Thyroid gland (tissue), 4 donors: ENCODE measurements around the gene PPP6R1. TPM values are rescaled to one million over a fixed set of nuclear protein-coding genes. Genes with fewer than 3 reads are reported as not detected.

Experiments
- DNase-seq, 2 donors: peaks; one replicate each; pipeline ENCODE4 v3.0.0-alpha.2; 2019
- H3K27ac ChIP-seq, 3 donors: fragments of 200-600 bp; sonication (generic); 1 replicate in 2 of 3; 2 replicates in 1 of 3; pipeline ENCODE4 v1.5.1; 2016 to 2019; ENCODE audit warnings: mild to moderate bottlenecking in 1 of 3, moderate library complexity in 1 of 3
- H3K27me3 ChIP-seq: fragments of 200-600 bp; sonication (generic); one replicate; pipeline ENCODE4 v1.5.1; 2019
- H3K36me3 ChIP-seq, 2 donors: fragments of 200-600 bp; sonication (generic); one replicate each; pipeline ENCODE4 v1.5.1; 2016 to 2019
- H3K4me1 ChIP-seq, 2 donors: fragments of 200-600 bp; sonication (generic); one replicate each; pipeline ENCODE4 v1.5.1; 2017 to 2019
- H3K4me3 ChIP-seq, 3 donors: fragments of 200-600 bp; sonication (generic); replicated peaks in 1 of 3; 1 replicate in 2 of 3; 2 replicates in 1 of 3; pipeline ENCODE4 v1.5.1; 2016; ENCODE audit warnings: mild to moderate bottlenecking in 1 of 3
- H3K9me3 ChIP-seq: fragments of 200-600 bp; sonication (generic); one replicate; pipeline ENCODE4 v1.5.1; 2017
- CTCF ChIP-seq, 6 experiments: fragments of 200-600 bp in 3 of 6; fragments of 450-650 bp in 3 of 6; sonication (generic) in 3 of 6; IDR thresholded peaks; one replicate each; pipeline ENCODE4 v1.5.1; 2016 to 2019; ENCODE audit warnings: antibody characterized with exemption in 6 of 6, mild to moderate bottlenecking in 2 of 6, inconsistent platforms in 1 of 6, moderate library complexity in 1 of 6
- POLR2A ChIP-seq, 2 donors: fragments of 450-650 bp; IDR thresholded peaks; one replicate each; pipeline ENCODE4 v1.6.1; 2017; ENCODE audit warnings: antibody characterized with exemption in 2 of 2, mild to moderate bottlenecking in 2 of 2, moderate library complexity in 1 of 2
- WGBS, 2 donors: methylation state at CpG; one replicate each; pipeline ENCODE4 v1.1.5; 2017; 5-methylcytosine and 5-hydroxymethylcytosine counted together
- intact Hi-C: fragments of 100-400 bp; cut with DNase I; formaldehyde crosslinking; loops from one replicate; pipeline ENCODE4 v1.15.1; 2023
- total RNA-seq, 4 donors: library from RNA; depleted of rRNA; stranded (reverse); fragments of >200 nt; gene quantifications; one replicate each; pipeline ENCODE4 v1.2.3, GENCODE V29; 2016

Gene PPP6R1
- total RNA-seq, 4 donors from 2014 or later: 26.1 to 99.8 (median 54.2) TPM

- peak; percentile 32 to 42 for DNase-seq
- no peaks in the 10 kb centered on the region for H3K36me3 ChIP-seq
- H3K4me1 ChIP-seq: peaks cover 47 to 50% of the 10 kb centered on the region in 2 donors
- H3K9me3 ChIP-seq: no peaks in the 10 kb centered on the region
- no peaks in the 10 kb centered on the region for H3K27me3 ChIP-seq
- peak overlapping the region; percentile 25 to 93 (median 88) for H3K4me3 ChIP-seq
- H3K27ac ChIP-seq: peak overlapping the region; percentile 56 to 88 (median 86)
- WGBS, 2 donors: no CpG with 5 or more reads among the region's 53 CpGs
- TF ChIP-seq CTCF (IDR thresholded peaks at IDR 0.05): no peak
- TF ChIP-seq POLR2A (IDR thresholded peaks at IDR 0.05): no peak
- intact Hi-C loops: no loop called here
Observed at GRCh38 chr19:55258476-55258827, 365 bp downstream of the PPP6R1 start.

GRCh38 chr19:55257461-55258420 is 1.1 kb downstream of the PPP6R1 start:
- Histone ChIP-seq H3K4me1 (peaks cover 49 to 57% of the 10 kb centered on the region in 2 donors), H3K9me3 (no peaks in the 10 kb centered on the region), H3K27ac (peak overlapping the region; percentile 21 to 52 (median 44)), H3K27me3 (no peaks in the 10 kb centered on the region), H3K4me3 (peak overlapping the region; percentile 88 to 93 (median 91)), H3K36me3 (no peaks in the 10 kb centered on the region)
- 3 to 4% methylated on average over 46 to 48 of the region's 51 CpGs for WGBS, 2 donors
- peak; percentile 11 to 28 for DNase-seq
- intact Hi-C loops: no loop called here
- no peak for TF ChIP-seq CTCF (IDR thresholded peaks at IDR 0.05)
- TF ChIP-seq POLR2A (IDR thresholded peaks at IDR 0.05): no peak

- Histone ChIP-seq H3K27ac (peak overlapping the region; percentile 44 to 52 (median 52)), H3K36me3 (no peaks in the 10 kb centered on the region), H3K4me1 (peaks cover 49 to 66% of the 10 kb centered on the region in 2 donors), H3K27me3 (no peaks in the 10 kb centered on the region), H3K9me3 (no peaks in the 10 kb centered on the region), H3K4me3 (peak overlapping the region; percentile 88 to 93 (median 91))
- intact Hi-C loops: no loop called here
- 36 to 40% methylated on average over 22 of the region's 22 CpGs for WGBS, 2 donors
- peak; percentile 70 to 79 for DNase-seq
- TF ChIP-seq CTCF (IDR thresholded peaks at IDR 0.05) (no peak), POLR2A (IDR thresholded peaks at IDR 0.05) (no peak)
Observed at GRCh38 chr19:55256562-55257460, 2.0 kb downstream of the PPP6R1 start.

GRCh38 chr19:55255618-55256423 is 3.0 kb downstream of the PPP6R1 start:
- Histone ChIP-seq H3K4me1 (peaks cover 49 to 75% of the 10 kb centered on the region in 2 donors), H3K36me3 (no peaks in the 10 kb centered on the region), H3K27ac (peak overlapping the region; percentile 40 to 52 (median 45)), H3K9me3 (no peaks in the 10 kb centered on the region), H3K27me3 (no peaks in the 10 kb centered on the region), H3K4me3 (no peak overlapping the region)
- intact Hi-C loops: no loop called here
- peak; percentile 80 to 88 for DNase-seq
- no peak for TF ChIP-seq CTCF (IDR thresholded peaks at IDR 0.05)
- no peak for TF ChIP-seq POLR2A (IDR thresholded peaks at IDR 0.05)
- WGBS, 2 donors: 39 to 57% methylated on average over 17 of the region's 17 CpGs
